ENCODE measurements around the gene BOC.

GRCh38 chr3:113266738-113267137, 55.4 kb downstream of the BOC start:
- TF ChIP-seq GATA2 (IDR thresholded peaks at IDR 0.05; ENCODE audit: low read depth, low read length) (no peak), GATA3 (IDR thresholded peaks at IDR 0.05; ENCODE audit: low read depth, low read length) (no peak)
